ENCODE results near the gene GOLGA8O.
"Not testable (repeated sequence)": the region's sequence is repeated elsewhere in the genome, so short reads cannot be mapped to it uniquely, and the experiment has no call there.

Gene GOLGA8O, protein sequence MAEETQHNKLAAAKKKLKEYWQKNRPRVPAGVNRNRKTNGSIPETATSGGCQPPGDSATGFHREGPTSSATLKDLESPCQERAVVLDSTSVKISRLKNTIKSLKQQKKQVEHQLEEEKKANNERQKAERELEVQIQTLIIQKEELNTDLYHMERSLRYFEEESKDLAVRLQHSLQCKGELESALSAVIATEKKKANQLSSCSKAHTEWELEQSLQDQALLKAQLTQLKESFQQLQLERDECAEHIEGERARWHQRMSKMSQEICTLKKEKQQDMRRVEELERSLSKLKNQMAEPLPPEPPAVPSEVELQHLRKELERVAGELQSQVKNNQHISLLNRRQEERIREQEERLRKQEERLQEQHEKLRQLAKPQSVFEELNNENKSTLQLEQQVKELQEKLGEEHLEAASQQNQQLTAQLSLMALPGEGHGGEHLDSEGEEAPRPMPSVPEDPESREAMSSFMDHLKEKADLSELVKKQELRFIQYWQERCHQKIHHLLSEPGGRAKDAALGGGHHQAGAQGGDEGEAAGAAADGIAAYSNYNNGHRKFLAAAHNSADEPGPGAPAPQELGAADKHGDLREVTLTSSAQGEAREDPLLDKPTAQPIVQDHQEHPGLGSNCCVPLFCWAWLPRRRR

GRCh38 chr15:32455534-32455933 lies at the start of gene GOLGA8O:
Gene GOLGA8O, minus strand, starts transcription at chr15:32455634. Its CDS starts 98 bp downstream, at chr15:32455536.
- not testable (repeated sequence) for DNase-seq (ENCODE audit: low read depth)

GRCh38 chr15:32504152-32504811 lies 48.8 kb upstream of the GOLGA8O start:
- DNase-seq (ENCODE audit: low read depth): not testable (repeated sequence)

DNA sequence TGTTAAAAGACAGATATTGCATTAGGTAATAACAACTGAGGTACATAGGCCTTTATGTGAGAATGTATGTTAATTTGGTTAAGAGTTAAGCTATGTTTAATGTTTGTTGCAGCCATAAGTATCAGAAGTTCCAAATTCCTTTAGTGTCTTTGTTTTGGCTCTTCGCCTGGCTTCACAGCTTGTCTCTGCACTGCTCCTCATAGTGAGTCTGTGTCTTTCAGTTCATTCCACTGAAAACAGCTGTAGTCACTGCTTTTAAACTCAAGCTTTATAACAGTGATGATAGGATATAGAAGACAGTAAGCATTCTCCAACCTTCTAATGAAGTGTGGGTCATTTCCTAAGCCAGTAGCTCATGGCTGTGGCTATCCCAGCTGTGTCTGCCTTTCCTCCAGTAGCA lies 47.5 kb upstream of the GOLGA8O start:
- peak; percentile 30 for DNase-seq (ENCODE audit: low read depth)

DNA sequence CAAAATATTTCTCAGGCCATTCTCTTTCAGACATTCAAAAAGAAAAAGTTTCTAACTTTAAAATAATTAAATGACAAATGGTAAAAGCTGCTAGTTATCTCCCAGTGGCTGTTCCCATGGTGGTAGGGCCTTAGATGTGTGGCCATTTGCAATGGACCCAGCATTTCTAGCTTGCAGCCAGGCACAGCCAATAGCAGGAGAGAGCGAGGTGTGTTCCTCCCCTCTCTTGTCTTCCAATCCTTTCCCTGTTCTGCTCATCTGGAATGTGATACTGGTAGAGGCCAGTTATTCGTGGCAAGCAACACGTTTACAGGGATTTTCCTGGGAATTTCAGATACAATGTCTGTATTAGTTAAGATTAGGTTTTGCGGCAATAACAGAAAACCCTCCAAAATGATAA lies 37.3 kb upstream of the GOLGA8O start:
- not testable (repeated sequence) for DNase-seq (ENCODE audit: low read depth)

GRCh38 chr15:32486474-32486873 lies 31.0 kb upstream of the GOLGA8O start:
- DNase-seq (ENCODE audit: low read depth): not testable (repeated sequence)

DNA sequence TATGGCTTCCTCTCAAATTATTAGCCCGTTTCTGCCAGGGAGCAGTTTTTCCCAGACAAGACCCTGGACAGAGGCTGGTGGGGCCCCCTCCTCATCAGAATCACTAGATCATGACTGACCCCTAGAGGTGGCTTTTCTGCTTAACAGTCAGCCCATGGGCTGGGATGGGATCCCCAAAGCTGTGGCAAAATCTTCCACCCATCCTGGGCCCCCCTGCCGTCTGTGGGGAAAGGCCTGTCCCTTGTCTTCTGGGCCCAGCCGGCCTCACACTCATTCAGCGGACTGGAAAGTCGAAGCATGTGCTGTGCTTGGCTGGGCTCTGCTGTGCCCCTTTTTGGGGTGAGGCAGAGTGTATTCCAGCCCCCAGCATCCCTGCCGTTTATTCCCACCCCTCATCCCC lies 27.9 kb upstream of the GOLGA8O start:
- not testable (repeated sequence) for DNase-seq (ENCODE audit: low read depth)

- not testable (repeated sequence) for DNase-seq (ENCODE audit: low read depth)
Observed at GRCh38 chr15:32481683-32482082, 26.2 kb upstream of the GOLGA8O start.

DNA sequence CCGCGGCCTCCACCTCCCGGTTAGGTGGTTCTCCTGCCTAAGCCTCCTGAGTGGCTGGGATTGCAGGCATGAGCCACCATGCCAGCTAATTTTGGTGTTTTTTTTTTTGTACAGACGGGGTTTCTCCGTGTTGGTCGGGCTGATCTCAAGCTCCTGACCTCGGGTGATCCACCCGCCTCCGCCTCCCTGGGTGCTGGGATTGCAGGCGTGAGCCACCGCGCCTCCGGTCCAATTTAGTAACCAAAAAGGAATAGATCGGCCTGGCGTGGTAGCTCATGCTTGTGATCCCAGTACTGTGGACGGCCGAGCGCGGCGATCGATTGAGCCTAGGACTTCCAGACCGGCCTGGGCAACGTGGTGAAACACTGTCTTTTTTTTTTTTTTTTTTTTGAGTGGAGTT lies 12.6 kb upstream of the GOLGA8O start:
- DNase-seq (ENCODE audit: low read depth): not testable (repeated sequence)

- not testable (repeated sequence) for DNase-seq (ENCODE audit: low read depth)
Observed at GRCh38 chr15:32440445-32440977, 14.9 kb downstream of the GOLGA8O start.

- DNase-seq (ENCODE audit: low read depth): not testable (repeated sequence)
Observed at GRCh38 chr15:32434102-32434963, 21.1 kb downstream of the GOLGA8O start.

DNA sequence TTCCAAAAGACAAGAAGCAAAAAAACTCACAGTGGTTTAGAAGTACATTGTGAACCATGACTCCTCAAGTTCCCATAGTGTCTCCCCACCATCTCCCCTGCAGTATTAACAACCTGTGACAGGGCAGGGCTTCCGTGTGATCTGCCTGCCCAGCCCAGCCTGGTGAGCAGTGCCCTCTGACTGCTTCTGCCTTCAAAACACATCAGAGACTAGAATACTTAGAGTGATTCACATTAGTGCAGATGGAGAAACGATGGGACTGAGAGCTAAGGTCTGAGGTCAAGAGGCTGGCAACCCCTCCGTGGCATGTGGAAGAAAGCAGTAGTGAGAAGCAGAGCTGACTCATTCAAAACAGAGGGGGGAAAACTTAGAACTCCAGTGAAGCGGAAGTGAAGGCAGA lies 27.8 kb downstream of the GOLGA8O start:
- DNase-seq (ENCODE audit: low read depth): not testable (repeated sequence)

- not testable (repeated sequence) for DNase-seq (ENCODE audit: low read depth)
Observed at GRCh38 chr15:32426511-32426910, 28.9 kb downstream of the GOLGA8O start.

- not testable (repeated sequence) for DNase-seq (ENCODE audit: low read depth)
Observed at GRCh38 chr15:32407903-32408302, 47.5 kb downstream of the GOLGA8O start.

GRCh38 chr15:32403192-32403591 lies 52.2 kb downstream of the GOLGA8O start, which contains the start of gene GOLGA8K:
Gene GOLGA8K, minus strand, starts transcription at chr15:32403292. Its CDS starts 98 bp downstream, at chr15:32403194.
- DNase-seq (ENCODE audit: low read depth): not testable (repeated sequence)

DNA sequence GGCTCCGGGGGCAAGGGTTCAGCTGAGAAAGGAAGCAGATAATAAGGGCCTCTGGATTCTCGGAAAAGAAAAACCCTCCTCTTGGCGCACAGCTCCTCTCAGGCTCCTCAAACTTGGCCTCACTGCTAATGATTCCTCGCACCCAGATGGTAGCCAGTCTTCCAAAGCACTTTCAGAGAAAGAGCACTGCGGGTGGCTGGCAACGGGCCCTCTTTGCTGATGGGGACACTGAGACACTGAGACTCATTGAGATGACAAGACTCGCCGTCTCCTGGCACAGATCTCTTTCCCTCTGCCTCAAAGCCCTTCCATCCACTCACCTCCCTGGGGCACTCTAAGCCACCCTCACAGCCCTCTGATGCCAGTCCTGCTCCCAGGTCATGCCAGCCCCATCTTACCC lies 58.9 kb downstream of the GOLGA8O start:
- not testable (repeated sequence) for DNase-seq (ENCODE audit: low read depth)
